Endothelial cell of umbilical vein (primary cell): Measurements from ENCODE around the gene SLC4A4. TPM values are rescaled to one million over a fixed set of nuclear protein-coding genes. Genes with fewer than 3 reads are reported as not detected.

Source experiments
- BruUV-seq: library from RNA; stranded (reverse); fragments of 400-500 nt; replicated peaks from 2 replicates; lab custom pipeline; 2021; lab: Mats Ljungman, UMichigan
- CTCF ChIA-PET: fragments of 300-600, 350-600 bp; sonication (Branson Sonifier 250); formaldehyde crosslinking; loops from one replicate; lab custom pipeline; 2021; ENCODE audit warnings: antibody characterized with exemption, inconsistent platforms; lab: Charles Lee
- POLR2A ChIA-PET: fragments of 300-600, 350-600 bp; sonication (Branson Sonifier 250); formaldehyde crosslinking; loops from one replicate; lab custom pipeline; 2021; ENCODE audit warnings: antibody characterized with exemption, inconsistent platforms; lab: Charles Lee
- DNase-seq: peaks from one replicate; pipeline ENCODE4 v3.0.0-alpha.2; 2011; ENCODE audit warnings: low read depth, low spot score
- FAIRE-seq: peaks from 2 replicates; lab custom pipeline; 2011; peaks lifted over from hg19 to GRCh38; lab: Jason Lieb, UNC
- H2AFZ ChIP-seq: 2 replicates; pipeline ENCODE4 v1.6.0; 2012; ENCODE audit warnings: low read depth, low read length, control low read depth, inconsistent platforms
- H3K27ac ChIP-seq: 2 replicates; pipeline ENCODE4 v1.5.1; 2011; ENCODE audit warnings: low read depth, mild to moderate bottlenecking, control low read depth, low read length, moderate library complexity; ENCODE audit not compliant: insufficient read depth
- H3K27me3 ChIP-seq, 2 experiments: 2 replicates each; pipeline versions ENCODE4 v1.6.0 to v1.6.1; 2011; ENCODE audit warnings: low read length in 2 of 2, mixed read lengths in 1 of 2; ENCODE audit not compliant: control insufficient read depth in 2 of 2, insufficient read depth in 2 of 2
- H3K36me3 ChIP-seq, 2 experiments: 2 replicates in 1 of 2; 3 replicates in 1 of 2; pipeline ENCODE4 v1.5.1; 2011; ENCODE audit warnings: low read length in 2 of 2, mild to moderate bottlenecking in 1 of 2, moderate library complexity in 1 of 2; ENCODE audit not compliant: control insufficient read depth in 2 of 2, insufficient read depth in 2 of 2; ENCODE audit errors: extremely low read depth in 1 of 2
- H3K4me1 ChIP-seq: 3 replicates; pipeline ENCODE4 v1.5.1; 2011; ENCODE audit warnings: mild to moderate bottlenecking, low read length; ENCODE audit not compliant: control insufficient read depth, insufficient read depth; ENCODE audit errors: extremely low read depth
- H3K4me2 ChIP-seq: 2 replicates; pipeline ENCODE4 v1.6.1; 2011; ENCODE audit warnings: low read length, control low read depth, mixed read lengths; ENCODE audit not compliant: insufficient read depth
- H3K4me3 ChIP-seq, 3 experiments: fragments of 200-600 bp in 1 of 3; sonication (generic), shearing (Covaris generic) in 1 of 3; replicated peaks in 1 of 3; 2 replicates each; pipeline ENCODE4 v1.5.1; 2011 to 2016; ENCODE audit warnings: control low read depth in 3 of 3, low read length in 3 of 3, mild to moderate bottlenecking in 2 of 3, inconsistent platforms in 1 of 3, low read depth in 1 of 3, moderate library complexity in 1 of 3; ENCODE audit not compliant: insufficient read depth in 1 of 3
- H3K79me2 ChIP-seq: 2 replicates; pipeline ENCODE4 v1.6.0; 2012; ENCODE audit warnings: low read length, inconsistent platforms; ENCODE audit not compliant: control insufficient read depth, insufficient read depth
- H3K9ac ChIP-seq: replicated peaks from 2 replicates; pipeline ENCODE3; 2011; ENCODE audit warnings: low read length, control low read depth; ENCODE audit not compliant: insufficient read depth; ENCODE audit errors: extremely low read depth
- H3K9me1 ChIP-seq: replicated peaks from 3 replicates; pipeline ENCODE4 v1.6.0; 2011; ENCODE audit warnings: mild to moderate bottlenecking, low read length; ENCODE audit not compliant: control insufficient read depth, insufficient read depth; ENCODE audit errors: extremely low read depth
- H3K9me3 ChIP-seq: replicated peaks from 2 replicates; pipeline ENCODE4 v1.5.1; 2012; ENCODE audit warnings: low read length, inconsistent platforms; ENCODE audit not compliant: control insufficient read depth, insufficient read depth
- H4K20me1 ChIP-seq: replicated peaks from 2 replicates; pipeline ENCODE3; 2011; ENCODE audit warnings: mild to moderate bottlenecking, low read length; ENCODE audit not compliant: control insufficient read depth, insufficient read depth; ENCODE audit errors: extremely low read depth
- EZH2 ChIP-seq: IDR thresholded peaks from 2 replicates; pipeline ENCODE4 v1.6.1; 2012; ENCODE audit warnings: borderline replicate concordance, low read depth, mild to moderate bottlenecking, moderate library complexity, low read length, inconsistent platforms; ENCODE audit not compliant: severe bottlenecking
- FOS ChIP-seq: IDR thresholded peaks from 2 replicates; pipeline ENCODE4 v1.6.1; 2011; ENCODE audit warnings: mild to moderate bottlenecking, low read length, moderate library complexity, borderline replicate concordance; ENCODE audit not compliant: insufficient read depth
- GATA2 ChIP-seq: IDR thresholded peaks from 2 replicates; pipeline ENCODE4 v1.7.0; 2011; ENCODE audit warnings: low read depth, mild to moderate bottlenecking, moderate library complexity, mixed read lengths, low read length; ENCODE audit not compliant: insufficient read length, insufficient read depth
- JUN ChIP-seq: IDR thresholded peaks from 2 replicates; pipeline ENCODE4 v1.6.1; 2011; ENCODE audit warnings: borderline replicate concordance, low read depth; ENCODE audit not compliant: insufficient read length, insufficient read depth
- MYC ChIP-seq: IDR thresholded peaks from one replicate; pipeline ENCODE4 v1.6.1; 2011; ENCODE audit warnings: mild to moderate bottlenecking, low read depth, low read length
- POLR2A ChIP-seq: IDR thresholded peaks from 2 replicates; pipeline ENCODE4 v1.6.1; 2012; ENCODE audit warnings: low read depth, mild to moderate bottlenecking, control low read depth, low read length
- POLR2AphosphoS5 ChIP-seq: IDR thresholded peaks from 2 replicates; pipeline ENCODE4 v1.6.1; 2012; ENCODE audit warnings: low read depth, mild to moderate bottlenecking, control low read depth, low read length, moderate library complexity; ENCODE audit not compliant: insufficient read depth
- dilution Hi-C: fragments of 300-500 bp; cut with MboI; formaldehyde crosslinking; loops from one replicate; pipeline ENCODE4 v1.15.0; 2019; ENCODE audit warnings: low sequenced_read_pairs; ENCODE audit not compliant: extremely low pct_ligation_motif_present
- intact Hi-C: fragments of 100-400 bp; cut with micrococcal nuclease; formaldehyde crosslinking; loops from one replicate; pipeline ENCODE4 v1.10.0; 2022
- polyA plus RNA-seq, 4 experiments: library from polyadenylated mRNA; depleted of rRNA in 3 of 4; stranded (reverse) in 3 of 4; unstranded in 1 of 4; fragments of >200 nt; gene quantifications; 2 replicates each; pipeline versions ENCODE4 v1.2.1 to v1.2.3, GENCODE V29; 2011 to 2012; ENCODE audit warnings: missing spikeins in 1 of 4
- total RNA-seq: library from RNA; stranded (reverse); gene quantifications from 2 replicates; pipeline ENCODE4 v1.2.3, GENCODE V29; 2021
- TF ChIP-seq, protein P1 (sequence below), 2 donors: IDR thresholded peaks; 1 replicate in 1 of 2; 2 replicates in 1 of 2; pipeline ENCODE4 v1.5.1; 2011; ENCODE audit warnings: low read length in 2 of 2, mild to moderate bottlenecking in 2 of 2, moderate library complexity in 2 of 2, control low read depth in 1 of 2, inconsistent platforms in 1 of 2, low read depth in 1 of 2; ENCODE audit not compliant: insufficient read depth in 1 of 2; ENCODE audit errors: extremely low read depth in 1 of 2
- TF ChIP-seq, protein P2 (sequence below): IDR thresholded peaks from 2 replicates; pipeline ENCODE4 v1.6.1; 2011; ENCODE audit not compliant: insufficient read depth, insufficient read length

SLC4A4 gene
- total and polyA plus RNA-seq, 2 donors (not counting 3 experiments of a cell fraction or from before 2014, with no cell fraction given) = not detected

DNA sequence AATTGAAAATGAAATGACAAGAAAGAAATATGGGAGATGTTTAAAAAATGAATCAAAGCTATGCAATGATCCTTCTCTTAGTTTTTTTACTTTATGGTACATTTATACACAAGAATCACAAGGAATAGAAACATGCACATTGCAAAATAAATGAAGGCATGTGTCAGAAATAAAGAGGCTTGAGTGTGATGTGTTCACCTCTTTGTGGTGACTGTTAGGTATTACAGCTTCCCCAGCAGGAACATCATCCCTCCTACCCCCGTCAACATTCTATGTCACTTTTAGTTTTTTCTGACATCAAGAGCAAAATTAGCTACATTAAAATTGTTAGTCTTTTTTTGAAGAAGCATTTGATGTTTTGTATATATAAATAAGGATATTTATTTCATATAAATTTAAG, 214.8 kb downstream of the SLC4A4 start:
- ChIA-PET POLR2A (no interaction called here), CTCF (interaction anchor here (1.1 kb wide), 1 partner anchor 324 kb away, joined by 3 read pairs; no protein-coding TSS in a partner anchor)
- H3K9ac ChIP-seq = no peak overlapping the region
- TF ChIP-seq POLR2A (no peak), JUN (no peak), POLR2AphosphoS5 (no peak), GATA2 (no peak), FOS (no peak), MYC (no peak), EZH2 (no peak)
- TF ChIP-seq, protein P1, sequence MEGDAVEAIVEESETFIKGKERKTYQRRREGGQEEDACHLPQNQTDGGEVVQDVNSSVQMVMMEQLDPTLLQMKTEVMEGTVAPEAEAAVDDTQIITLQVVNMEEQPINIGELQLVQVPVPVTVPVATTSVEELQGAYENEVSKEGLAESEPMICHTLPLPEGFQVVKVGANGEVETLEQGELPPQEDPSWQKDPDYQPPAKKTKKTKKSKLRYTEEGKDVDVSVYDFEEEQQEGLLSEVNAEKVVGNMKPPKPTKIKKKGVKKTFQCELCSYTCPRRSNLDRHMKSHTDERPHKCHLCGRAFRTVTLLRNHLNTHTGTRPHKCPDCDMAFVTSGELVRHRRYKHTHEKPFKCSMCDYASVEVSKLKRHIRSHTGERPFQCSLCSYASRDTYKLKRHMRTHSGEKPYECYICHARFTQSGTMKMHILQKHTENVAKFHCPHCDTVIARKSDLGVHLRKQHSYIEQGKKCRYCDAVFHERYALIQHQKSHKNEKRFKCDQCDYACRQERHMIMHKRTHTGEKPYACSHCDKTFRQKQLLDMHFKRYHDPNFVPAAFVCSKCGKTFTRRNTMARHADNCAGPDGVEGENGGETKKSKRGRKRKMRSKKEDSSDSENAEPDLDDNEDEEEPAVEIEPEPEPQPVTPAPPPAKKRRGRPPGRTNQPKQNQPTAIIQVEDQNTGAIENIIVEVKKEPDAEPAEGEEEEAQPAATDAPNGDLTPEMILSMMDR (IDR thresholded peaks at IDR 0.05; ENCODE audit: extremely low read depth in 1 of 2, insufficient read depth in 1 of 2, low read depth in 1 of 2, low read length in 2 of 2) = no peak
- TF ChIP-seq, protein P2, sequence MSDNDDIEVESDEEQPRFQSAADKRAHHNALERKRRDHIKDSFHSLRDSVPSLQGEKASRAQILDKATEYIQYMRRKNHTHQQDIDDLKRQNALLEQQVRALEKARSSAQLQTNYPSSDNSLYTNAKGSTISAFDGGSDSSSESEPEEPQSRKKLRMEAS = no peak
- no peak overlapping the region for H3K4me2 ChIP-seq
- H3K27me3 ChIP-seq = peaks cover 0 to 2% of the 10 kb centered on the region in 2 experiments
- H4K20me1 ChIP-seq = no peaks in the 10 kb centered on the region
- H3K27ac ChIP-seq = no peak overlapping the region
- DNase-seq (no peak), FAIRE-seq (no peak)
- no peaks in the 10 kb centered on the region for H3K9me1 ChIP-seq
- intact Hi-C loops = loop anchor here (5.0 kb wide), 1 partner anchor 326 kb away; no protein-coding TSS in a partner anchor
- no peaks in the 10 kb centered on the region for H3K4me1 ChIP-seq
- BruUV-seq = no TSS peak
- no peaks in the 10 kb centered on the region for H3K36me3 ChIP-seq
- H3K4me3 ChIP-seq = no peak overlapping the region
- no peaks in the 10 kb centered on the region for H3K9me3 ChIP-seq
- no peaks in the 10 kb centered on the region for H3K79me2 ChIP-seq
- H2AFZ ChIP-seq = no peak overlapping the region
- dilution Hi-C loops = no loop called here
